Measurements from ENCODE around the gene DCC.

GRCh38 chr18:52902188-52902587, 562.2 kb downstream of the DCC start:
- TF ChIP-seq JUND (IDR thresholded peaks at IDR 0.05; ENCODE audit: low read length) (no peak), CTCF (IDR thresholded peaks at IDR 0.05; ENCODE audit: control extremely low read depth in 1 of 3, insufficient read depth in 1 of 3, low read depth in 1 of 3, low read length in 3 of 3) (no peak), CHD1 (IDR thresholded peaks at IDR 0.05; ENCODE audit: low read depth, low read length) (no peak), POLR2A (IDR thresholded peaks at IDR 0.05; ENCODE audit: control extremely low read depth in 1 of 2, low read depth in 2 of 2, low read length in 2 of 2) (no peak), BRCA1 (IDR thresholded peaks at IDR 0.05; ENCODE audit: low read depth, low read length) (no peak)

Measured in H1 (cell line).